HepG2 (cell line): ENCODE measurements around the gene SLC5A10. TPM values are rescaled to one million over a fixed set of nuclear protein-coding genes. Genes with fewer than 3 reads are reported as not detected.

ENCODE experiments used
- BRCA1 ChIP-seq: sonication (generic); formaldehyde crosslinking; IDR thresholded peaks from 2 replicates; pipeline ENCODE4 v1.4.0; 2020; ENCODE audit warnings: missing genetic modification reagents
- CREB3 ChIP-seq: sonication (generic); formaldehyde crosslinking; IDR thresholded peaks from 2 replicates; pipeline ENCODE4 v1.5.0; 2020; ENCODE audit warnings: missing genetic modification reagents
- FIP1L1 ChIP-seq: fragments of 200-400 bp; formaldehyde crosslinking; IDR thresholded peaks from 2 replicates; pipeline ENCODE4 v1.6.1; 2018; ENCODE audit warnings: low read depth, mild to moderate bottlenecking, low read length, moderate library complexity, borderline replicate concordance; ENCODE audit not compliant: insufficient read depth
- GLI4 ChIP-seq: sonication (generic); formaldehyde crosslinking; IDR thresholded peaks from 2 replicates; pipeline ENCODE4 v1.5.1; 2020; ENCODE audit warnings: missing genetic modification reagents, mild to moderate bottlenecking, moderate library complexity, borderline replicate concordance
- GTF3A ChIP-seq: sonication (generic); formaldehyde crosslinking; conservative IDR thresholded peaks from 2 replicates; pipeline ENCODE4 v1.4.0; 2020; ENCODE audit warnings: mild to moderate bottlenecking, missing genetic modification reagents
- HNF4A ChIP-seq: sonication (generic); formaldehyde crosslinking; IDR thresholded peaks from 2 replicates; pipeline ENCODE4 v1.4.0; 2020; ENCODE audit warnings: missing genetic modification reagents
- HNRNPK ChIP-seq: fragments of 200-400 bp; formaldehyde crosslinking; IDR thresholded peaks from 2 replicates; pipeline ENCODE4 v1.6.1; 2018; ENCODE audit warnings: low read length, low read depth, moderate library complexity, mild to moderate bottlenecking; ENCODE audit not compliant: poor library complexity, severe bottlenecking
- HNRNPLL ChIP-seq: fragments of 200-400 bp; formaldehyde crosslinking; IDR thresholded peaks from 2 replicates; pipeline ENCODE4 v1.6.1; 2017; ENCODE audit warnings: mild to moderate bottlenecking, low read depth, low read length; ENCODE audit not compliant: poor library complexity, severe bottlenecking
- ISX ChIP-seq: sonication (generic); formaldehyde crosslinking; conservative IDR thresholded peaks from 2 replicates; pipeline ENCODE4 v1.5.0; 2020; ENCODE audit warnings: missing genetic modification reagents
- KAT8 ChIP-seq: IDR thresholded peaks from 2 replicates; pipeline ENCODE4 v1.6.1; 2016; ENCODE audit warnings: missing genetic modification reagents, missing compliant biosample characterization
- PHF20 ChIP-seq: sonication (generic); formaldehyde crosslinking; IDR thresholded peaks from 2 replicates; pipeline ENCODE4 v1.5.0; 2020; ENCODE audit warnings: mild to moderate bottlenecking, missing genetic modification reagents
- RFX5 ChIP-seq: IDR thresholded peaks from 2 replicates; pipeline ENCODE4 v1.6.1; 2011; ENCODE audit warnings: low read depth, low read length, improper control_type of control experiment
- SMAD1 ChIP-seq: sonication (generic); formaldehyde crosslinking; IDR thresholded peaks from 2 replicates; pipeline ENCODE4 v1.4.0; 2020; ENCODE audit warnings: missing genetic modification reagents, low read depth, mild to moderate bottlenecking, borderline replicate concordance
- SMC3 ChIP-seq: IDR thresholded peaks from 2 replicates; pipeline ENCODE4 v1.6.1; 2011; ENCODE audit warnings: low read length, improper control_type of control experiment
- SRF ChIP-seq: IDR thresholded peaks from 2 replicates; pipeline ENCODE4 v1.6.1; 2011; ENCODE audit warnings: mild to moderate bottlenecking, low read depth, low read length, moderate library complexity
- SSRP1 ChIP-seq: IDR thresholded peaks from 2 replicates; pipeline ENCODE4 v1.6.1; 2016; ENCODE audit warnings: control low read depth
- TMF1 ChIP-seq: sonication (generic); formaldehyde crosslinking; IDR thresholded peaks from 2 replicates; pipeline ENCODE4 v1.8.1; 2022; ENCODE audit warnings: low read depth, missing genetic modification reagents
- ZFP37 ChIP-seq: sonication (generic); formaldehyde crosslinking; IDR thresholded peaks from 2 replicates; pipeline ENCODE4 v1.4.0; 2020; ENCODE audit warnings: missing genetic modification reagents, borderline replicate concordance
- ZNF318 ChIP-seq: sonication (generic); formaldehyde crosslinking; IDR thresholded peaks from 2 replicates; pipeline ENCODE4 v1.4.0; 2020; ENCODE audit warnings: mild to moderate bottlenecking, missing genetic modification reagents
- ZNF44 ChIP-seq: sonication (generic); formaldehyde crosslinking; IDR thresholded peaks from 2 replicates; pipeline ENCODE4 v1.5.1; 2020; ENCODE audit warnings: mild to moderate bottlenecking, missing genetic modification reagents
- ZNF674 ChIP-seq: sonication (generic); formaldehyde crosslinking; IDR thresholded peaks from 2 replicates; pipeline ENCODE4 v1.5.0; 2020; ENCODE audit warnings: low read depth, mild to moderate bottlenecking, missing genetic modification reagents
- polyA plus RNA-seq, 8 experiments: library from polyadenylated mRNA; depleted of rRNA in 3 of 8; stranded (reverse) in 7 of 8; unstranded in 1 of 8; fragments of >200 nt; fragmentation: Illumina TruSeq in 4 of 8; extraction: Trizol in 4 of 8; gene quantifications; 2 replicates each; pipeline versions ENCODE4 v1.2.1 to v1.2.3, GENCODE V29; 2011 to 2016; ENCODE audit warnings: low read depth in 4 of 8, missing spikeins in 1 of 8, mixed read lengths in 1 of 8; ENCODE audit not compliant: insufficient read depth in 1 of 8
- total RNA-seq, 5 experiments: library from RNA; depleted of rRNA; stranded (reverse); fragments of >200 nt; fragmentation: Illumina TruSeq; extraction: Trizol; gene quantifications; 2 replicates each; pipeline ENCODE4 v1.2.3, GENCODE V29; 2016; ENCODE audit warnings: low read depth in 1 of 5
- TF ChIP-seq, protein P1 (sequence below): IDR thresholded peaks from 2 replicates; pipeline ENCODE4 v1.6.1; 2012; ENCODE audit warnings: inconsistent platforms

Gene SLC5A10
- total and polyA plus RNA-seq, 2 of the 13 experiments (the other 11 are each of a cell fraction or from before 2014, with no cell fraction given), result 0.05 TPM; not detected in 1

DNA sequence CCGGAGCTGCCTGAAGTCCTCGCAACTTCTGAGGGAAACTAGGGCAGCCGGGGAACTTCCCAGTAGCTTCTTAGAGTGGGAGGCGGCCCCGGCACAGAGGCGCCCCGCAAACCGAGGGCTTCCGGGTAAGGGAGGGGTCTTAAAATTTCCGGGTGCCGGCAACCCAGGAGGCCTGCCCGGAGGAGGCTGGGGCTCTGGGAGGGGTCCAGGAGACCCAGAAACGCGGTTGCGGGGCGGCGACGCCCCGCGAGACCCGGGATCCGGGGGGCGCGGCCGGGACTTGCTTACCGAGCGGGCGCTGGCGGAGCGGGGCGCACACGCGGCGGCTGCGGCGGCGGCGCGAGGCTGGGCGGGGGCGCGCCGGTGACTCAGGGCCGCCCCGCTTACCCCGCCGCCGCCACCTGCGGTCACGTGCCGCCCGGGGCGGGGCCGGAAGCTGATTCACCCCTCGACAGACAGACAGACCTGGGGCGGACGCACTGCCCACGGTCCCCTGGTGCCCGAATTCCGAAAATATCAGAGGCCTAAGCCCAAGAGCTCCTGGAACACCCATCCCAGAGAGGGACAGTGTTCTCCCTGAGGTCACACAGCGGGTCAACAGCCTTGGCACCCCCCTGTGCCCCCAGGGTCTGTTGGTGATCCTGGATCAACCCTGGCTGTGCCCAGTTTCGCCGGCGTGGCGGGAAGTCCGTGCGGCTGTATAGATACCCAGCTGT, 52.6 kb downstream of the SLC5A10 start, which contains the start of gene FAM83G (continued):
- no peak for TF ChIP-seq GLI4 (CRISPR knock-in tag)
- peak; percentile 35; the same call in 1 of the 2 replicates for TF ChIP-seq KAT8 (CRISPR knock-in tag)
- TF ChIP-seq TMF1 (CRISPR knock-in tag), result no peak
- no peak for TF ChIP-seq ZFP37 (CRISPR knock-in tag)
- TF ChIP-seq ZNF318 (CRISPR knock-in tag), result no peak
- TF ChIP-seq SRF, result no peak
- TF ChIP-seq PHF20 (CRISPR knock-in tag), result no peak
- TF ChIP-seq HNF4A (CRISPR knock-in tag), result no peak
- TF ChIP-seq RFX5, result no peak
- TF ChIP-seq BRCA1 (CRISPR knock-in tag), result no peak
- peak; percentile 32 for TF ChIP-seq HNRNPLL
- no peak for TF ChIP-seq SSRP1 (CRISPR knock-in tag)
- no peak for TF ChIP-seq ZNF674 (CRISPR knock-in tag)
- no peak for TF ChIP-seq ZNF44 (CRISPR knock-in tag)
- no peak for TF ChIP-seq HNRNPK
- TF ChIP-seq FIP1L1, result 0 out of 2 replicates have a peak, but pooled peaks have one; percentile 17
- 0 out of 2 replicates have a peak, but pooled peaks have one; percentile 32 for TF ChIP-seq GTF3A (CRISPR knock-in tag)
- TF ChIP-seq SMC3, result no peak
- TF ChIP-seq SMAD1, result no peak
- TF ChIP-seq ISX, result no peak
- no peak for TF ChIP-seq CREB3 (CRISPR knock-in tag)
- TF ChIP-seq, protein P1, sequence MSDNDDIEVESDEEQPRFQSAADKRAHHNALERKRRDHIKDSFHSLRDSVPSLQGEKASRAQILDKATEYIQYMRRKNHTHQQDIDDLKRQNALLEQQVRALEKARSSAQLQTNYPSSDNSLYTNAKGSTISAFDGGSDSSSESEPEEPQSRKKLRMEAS, result peak; percentile 79
